Neural cell (in vitro differentiated cells): Measurements from ENCODE around the gene SNRNP200. TPM values are rescaled to one million over a fixed set of nuclear protein-coding genes. Genes with fewer than 3 reads are reported as not detected.

Source experiments
- H2AFZ ChIP-seq: fragments of 200-600, 300-800 bp; sonication (generic), shearing (Covaris generic); 2 replicates; pipeline ENCODE4 v1.6.0; 2014; ENCODE audit warnings: low read depth, mild to moderate bottlenecking, antibody characterized with exemption, low read length, moderate library complexity
- H3F3A ChIP-seq: fragments of 200-600 bp; shearing (Covaris generic); 2 replicates; pipeline ENCODE4 v1.6.1; 2016; ENCODE audit warnings: mild to moderate bottlenecking, moderate library complexity, mixed read lengths, antibody characterized with exemption, low read length; ENCODE audit not compliant: insufficient read depth, poor library complexity, severe bottlenecking
- H3K27ac ChIP-seq: fragments of 200-600, 300-800 bp; sonication (generic), shearing (Covaris generic); 2 replicates; pipeline ENCODE4 v1.5.1; 2014; ENCODE audit warnings: mild to moderate bottlenecking, low read length, moderate library complexity
- H3K27me3 ChIP-seq: fragments of 300-800, 200-600 bp; sonication (generic), shearing (Covaris generic); 2 replicates; pipeline ENCODE4 v1.6.0; 2014; ENCODE audit warnings: mild to moderate bottlenecking, low read depth, low read length, moderate library complexity; ENCODE audit not compliant: insufficient read depth
- H3K36me3 ChIP-seq: fragments of 300-800, 200-600 bp; sonication (generic), shearing (Covaris generic); 2 replicates; pipeline ENCODE4 v1.5.1; 2014; ENCODE audit warnings: mild to moderate bottlenecking, antibody characterized with exemption, low read length, moderate library complexity; ENCODE audit not compliant: insufficient read depth
- H3K4me2 ChIP-seq: fragments of 300-800, 200-600 bp; sonication (generic), shearing (Covaris generic); 2 replicates; pipeline ENCODE4 v1.6.0; 2014; ENCODE audit warnings: mild to moderate bottlenecking, low read length
- H3K4me3 ChIP-seq: fragments of 300-800, 200-600 bp; sonication (generic), shearing (Covaris generic); 2 replicates; pipeline ENCODE4 v1.5.1; 2014; ENCODE audit warnings: mild to moderate bottlenecking, low read length, moderate library complexity
- H3K79me2 ChIP-seq: fragments of 200-600 bp; shearing (Covaris generic); replicated peaks from 2 replicates; pipeline ENCODE4 v1.6.0; 2014; ENCODE audit warnings: mild to moderate bottlenecking, low read length, moderate library complexity; ENCODE audit not compliant: insufficient read depth
- H3K9ac ChIP-seq: fragments of 300-800, 200-600 bp; sonication (generic), shearing (Covaris generic); 2 replicates; pipeline ENCODE4 v1.6.1; 2016; ENCODE audit warnings: mild to moderate bottlenecking, low read length, mixed read lengths
- H3K9me2 ChIP-seq: fragments of 200-600 bp; shearing (Covaris generic); 2 replicates; pipeline ENCODE4 v1.6.1; 2016; ENCODE audit warnings: mild to moderate bottlenecking, low read length, mixed read lengths; ENCODE audit not compliant: insufficient read depth
- H3K9me3 ChIP-seq: fragments of 200-600, 300-800 bp; sonication (generic), shearing (Covaris generic); 2 replicates; pipeline ENCODE4 v1.6.1; 2016; ENCODE audit warnings: mild to moderate bottlenecking, mixed run types, low read length, moderate library complexity, mixed read lengths
- H4K20me1 ChIP-seq: fragments of 200-600 bp; shearing (Covaris generic); 2 replicates; pipeline ENCODE4 v1.6.1; 2016; ENCODE audit warnings: mild to moderate bottlenecking, mixed run types; ENCODE audit not compliant: insufficient read depth
- CTCF ChIP-seq: fragments of 450-650 bp; IDR thresholded peaks from 2 replicates; pipeline ENCODE4 v1.5.1; 2014; ENCODE audit warnings: antibody characterized with exemption, mild to moderate bottlenecking, moderate library complexity; ENCODE audit not compliant: poor library complexity, severe bottlenecking
- EP300 ChIP-seq: fragments of 450-650 bp; conservative IDR thresholded peaks from 2 replicates; pipeline ENCODE4 v1.6.1; 2014; ENCODE audit warnings: antibody characterized with exemption, mild to moderate bottlenecking, moderate library complexity; ENCODE audit not compliant: poor library complexity, severe bottlenecking
- EZH2 ChIP-seq: fragments of 200-600, 300-800 bp; shearing (Covaris generic), sonication (generic); IDR thresholded peaks from 2 replicates; pipeline ENCODE4 v1.6.1; 2014; ENCODE audit warnings: antibody characterized with exemption, low read length, borderline replicate concordance, mild to moderate bottlenecking; ENCODE audit not compliant: insufficient read depth, poor library complexity, severe bottlenecking
- POLR2AphosphoS5 ChIP-seq: IDR thresholded peaks from 2 replicates; pipeline ENCODE4 v1.6.1; 2012
- RAD21 ChIP-seq: fragments of 450-650 bp; conservative IDR thresholded peaks from 2 replicates; pipeline ENCODE4 v1.6.1; 2014; ENCODE audit warnings: antibody characterized with exemption, mild to moderate bottlenecking, moderate library complexity
- SMC3 ChIP-seq: fragments of 450-650 bp; conservative IDR thresholded peaks from 2 replicates; pipeline ENCODE4 v1.6.1; 2014; ENCODE audit warnings: antibody characterized with exemption, mild to moderate bottlenecking, moderate library complexity; ENCODE audit not compliant: poor library complexity
- TAF1 ChIP-seq: IDR thresholded peaks from 2 replicates; pipeline ENCODE4 v1.6.1; 2012; ENCODE audit warnings: low read depth
- polyA plus RNA-seq: library from polyadenylated mRNA; depleted of rRNA; stranded (reverse); fragments of >200 nt; gene quantifications from 2 replicates; pipeline ENCODE4 v1.2.3, GENCODE V29; 2014
- TF ChIP-seq, protein P1 (sequence below): IDR thresholded peaks from 2 replicates; pipeline ENCODE4 v1.6.1; 2012; ENCODE audit warnings: borderline replicate concordance

SNRNP200 gene
- polyA plus RNA-seq, 1 donor from 2014 or later, result 70.4 TPM

DNA sequence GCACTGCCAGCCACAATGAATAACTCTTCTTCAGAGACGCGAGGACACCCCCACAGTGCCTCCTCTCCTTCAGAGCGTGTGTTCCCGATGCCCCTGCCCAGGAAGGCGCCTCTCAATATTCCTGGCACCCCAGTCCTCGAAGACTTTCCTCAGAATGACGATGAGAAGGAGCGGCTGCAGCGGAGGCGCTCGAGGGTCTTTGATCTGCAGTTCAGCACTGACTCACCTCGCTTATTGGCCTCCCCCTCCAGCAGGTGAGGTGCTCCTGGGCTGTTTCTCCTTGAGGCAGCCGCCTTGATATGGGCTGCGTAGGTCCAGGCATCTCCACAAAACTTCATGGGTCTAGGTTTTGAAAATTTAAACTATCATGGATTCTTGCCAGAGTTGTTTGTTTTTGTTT is 36.3 kb upstream of the SNRNP200 start:
- H3K36me3 ChIP-seq, result no peaks in the 10 kb centered on the region
- H3K79me2 ChIP-seq, result peaks cover 6% of the 10 kb centered on the region

GRCh38 chr2:96340493-96341414 is 35.4 kb upstream of the SNRNP200 start:
- no peak overlapping the region for H3K4me3 ChIP-seq
- H4K20me1 ChIP-seq, result no peaks in the 10 kb centered on the region
- no peak overlapping the region for H3K9ac ChIP-seq
- no peaks in the 10 kb centered on the region for H3K9me3 ChIP-seq
- H3K4me2 ChIP-seq, result no peak overlapping the region
- no peaks in the 10 kb centered on the region for H3K36me3 ChIP-seq
- TF ChIP-seq CTCF (no peak), POLR2AphosphoS5 (no peak), RAD21 (no peak), EZH2 (no peak), EP300 (no peak)
- TF ChIP-seq, protein P1, sequence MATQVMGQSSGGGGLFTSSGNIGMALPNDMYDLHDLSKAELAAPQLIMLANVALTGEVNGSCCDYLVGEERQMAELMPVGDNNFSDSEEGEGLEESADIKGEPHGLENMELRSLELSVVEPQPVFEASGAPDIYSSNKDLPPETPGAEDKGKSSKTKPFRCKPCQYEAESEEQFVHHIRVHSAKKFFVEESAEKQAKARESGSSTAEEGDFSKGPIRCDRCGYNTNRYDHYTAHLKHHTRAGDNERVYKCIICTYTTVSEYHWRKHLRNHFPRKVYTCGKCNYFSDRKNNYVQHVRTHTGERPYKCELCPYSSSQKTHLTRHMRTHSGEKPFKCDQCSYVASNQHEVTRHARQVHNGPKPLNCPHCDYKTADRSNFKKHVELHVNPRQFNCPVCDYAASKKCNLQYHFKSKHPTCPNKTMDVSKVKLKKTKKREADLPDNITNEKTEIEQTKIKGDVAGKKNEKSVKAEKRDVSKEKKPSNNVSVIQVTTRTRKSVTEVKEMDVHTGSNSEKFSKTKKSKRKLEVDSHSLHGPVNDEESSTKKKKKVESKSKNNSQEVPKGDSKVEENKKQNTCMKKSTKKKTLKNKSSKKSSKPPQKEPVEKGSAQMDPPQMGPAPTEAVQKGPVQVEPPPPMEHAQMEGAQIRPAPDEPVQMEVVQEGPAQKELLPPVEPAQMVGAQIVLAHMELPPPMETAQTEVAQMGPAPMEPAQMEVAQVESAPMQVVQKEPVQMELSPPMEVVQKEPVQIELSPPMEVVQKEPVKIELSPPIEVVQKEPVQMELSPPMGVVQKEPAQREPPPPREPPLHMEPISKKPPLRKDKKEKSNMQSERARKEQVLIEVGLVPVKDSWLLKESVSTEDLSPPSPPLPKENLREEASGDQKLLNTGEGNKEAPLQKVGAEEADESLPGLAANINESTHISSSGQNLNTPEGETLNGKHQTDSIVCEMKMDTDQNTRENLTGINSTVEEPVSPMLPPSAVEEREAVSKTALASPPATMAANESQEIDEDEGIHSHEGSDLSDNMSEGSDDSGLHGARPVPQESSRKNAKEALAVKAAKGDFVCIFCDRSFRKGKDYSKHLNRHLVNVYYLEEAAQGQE, result no peak
- no peaks in the 10 kb centered on the region for H3K9me2 ChIP-seq
- no peaks in the 10 kb centered on the region for H3K27me3 ChIP-seq
- H3K79me2 ChIP-seq, result peaks cover 11% of the 10 kb centered on the region
- H3F3A ChIP-seq, result no peaks in the 10 kb centered on the region
- H3K27ac ChIP-seq, result no peak overlapping the region
- H2AFZ ChIP-seq, result no peak overlapping the region

More for the DNA sequence above, 36.3 kb upstream of the SNRNP200 start:
- Histone ChIP-seq H3F3A (no peaks in the 10 kb centered on the region), H3K9me3 (no peaks in the 10 kb centered on the region), H3K4me2 (no peak overlapping the region), H3K9me2 (no peaks in the 10 kb centered on the region), H4K20me1 (no peaks in the 10 kb centered on the region), H3K27me3 (no peaks in the 10 kb centered on the region), H3K4me3 (no peak overlapping the region), H3K9ac (no peak overlapping the region), H2AFZ (no peak overlapping the region), H3K27ac (no peak overlapping the region)
- TF ChIP-seq EP300 (no peak), EZH2 (no peak), TAF1 (no peak), SMC3 (no peak)
- TF ChIP-seq, protein P1, result no peak
